ENCODE results near the gene FRMD8.

GRCh38 chr11:65445101-65445603, 58.7 kb downstream of the FRMD8 start:
- TF ChIP-seq ZNF384 (IDR thresholded peaks at IDR 0.05; ENCODE audit: low read depth, low read length): no peak
- no peak for TF ChIP-seq TRIM24 (IDR thresholded peaks at IDR 0.05)
- no peak for TF ChIP-seq SNRNP70 (optimal IDR thresholded peaks at IDR 0.05; ENCODE audit: low read depth, low read length)
- no peak for TF ChIP-seq PHTF2 (CRISPR knock-in tag; IDR thresholded peaks at IDR 0.05)
- no peak for TF ChIP-seq ZNF586 (CRISPR knock-in tag; conservative IDR thresholded peaks at IDR 0.05)
- no peak for TF ChIP-seq EP300 (IDR thresholded peaks at IDR 0.05; ENCODE audit: low read length)
- TF ChIP-seq SOX6 (IDR thresholded peaks at IDR 0.05): no peak
- TF ChIP-seq PHB2 (IDR thresholded peaks at IDR 0.05; ENCODE audit: low read depth): no peak
- TF ChIP-seq CHD7 (IDR thresholded peaks at IDR 0.05; ENCODE audit: low read depth, low read length): no peak
- TF ChIP-seq REST (IDR thresholded peaks at IDR 0.05; ENCODE audit: borderline replicate concordance): no peak
- no peak for TF ChIP-seq REST (CRISPR knock-in tag; IDR thresholded peaks at IDR 0.05; ENCODE audit: low read depth)
- no peak for TF ChIP-seq BHLHE40 (IDR thresholded peaks at IDR 0.05; ENCODE audit: low read length)
- TF ChIP-seq ZNF77 (CRISPR knock-in tag; IDR thresholded peaks at IDR 0.05): no peak

Measured in K562 (cell line).